ENCODE measurements around the gene GPR141. TPM values are rescaled to one million over a fixed set of nuclear protein-coding genes. Genes with fewer than 3 reads are reported as not detected.
A peak's percentile ranks its signal among the peaks of the same experiment; 100 is the strongest.

GPR141 gene
- total RNA-seq, 1 donor = not detected

GRCh38 chr7:37643876-37644275 lies 39.7 kb upstream of the GPR141 start:
- Histone ChIP-seq H3K9me3 (ENCODE audit: low read depth, low read length) (peaks cover 2% of the 10 kb centered on the region), H3K27me3 (ENCODE audit: insufficient read depth, low read length) (no peaks in the 10 kb centered on the region), H3K4me3 (ENCODE audit: insufficient read depth, low read length) (no peak overlapping the region), H4K20me1 (ENCODE audit: insufficient read depth, low read length) (no peaks in the 10 kb centered on the region), H2AFZ (ENCODE audit: low read length) (no peak overlapping the region), H3K79me2 (ENCODE audit: insufficient read depth, low read length) (no peaks in the 10 kb centered on the region), H3K36me3 (ENCODE audit: insufficient read depth, low read length) (no peaks in the 10 kb centered on the region), H3K4me1 (ENCODE audit: insufficient read depth, low read length) (no peaks in the 10 kb centered on the region), H3K27ac (ENCODE audit: low read depth, low read length) (no peak overlapping the region), H3K4me2 (ENCODE audit: insufficient read depth, low read length) (no peak overlapping the region)
- DNase-seq (ENCODE audit: insufficient read length, low spot score, missing footprints) = no peak
- TF ChIP-seq CTCF (IDR thresholded peaks at IDR 0.05; ENCODE audit: extremely low read depth, low read depth, low read length) = no peak

- no peaks in the 10 kb centered on the region for H4K20me1 ChIP-seq (ENCODE audit: insufficient read depth, low read length)
- no peak for DNase-seq (ENCODE audit: insufficient read length, low spot score, missing footprints)
- no peaks in the 10 kb centered on the region for H3K36me3 ChIP-seq (ENCODE audit: insufficient read depth, low read length)
- no peaks in the 10 kb centered on the region for H3K79me2 ChIP-seq (ENCODE audit: insufficient read depth, low read length)
- H2AFZ ChIP-seq (ENCODE audit: low read length) = no peak overlapping the region
- H3K4me2 ChIP-seq (ENCODE audit: insufficient read depth, low read length) = no peak overlapping the region
- no peak for TF ChIP-seq CTCF (IDR thresholded peaks at IDR 0.05; ENCODE audit: extremely low read depth, low read depth, low read length)
- no peaks in the 10 kb centered on the region for H3K4me1 ChIP-seq (ENCODE audit: insufficient read depth, low read length)
- no peaks in the 10 kb centered on the region for H3K9me3 ChIP-seq (ENCODE audit: low read depth, low read length)
- H3K4me3 ChIP-seq (ENCODE audit: insufficient read depth, low read length) = no peak overlapping the region
- H3K27me3 ChIP-seq (ENCODE audit: insufficient read depth, low read length) = no peaks in the 10 kb centered on the region
- no peak overlapping the region for H3K27ac ChIP-seq (ENCODE audit: low read depth, low read length)
Observed at GRCh38 chr7:37645282-37646050, 38.1 kb upstream of the GPR141 start.

- no peak overlapping the region for H3K27ac ChIP-seq (ENCODE audit: low read depth, low read length)
- no peak overlapping the region for H3K4me3 ChIP-seq (ENCODE audit: insufficient read depth, low read length)
- no peak overlapping the region for H2AFZ ChIP-seq (ENCODE audit: low read length)
- peak; percentile 32 for DNase-seq (ENCODE audit: insufficient read length, low spot score, missing footprints)
- H3K36me3 ChIP-seq (ENCODE audit: insufficient read depth, low read length) = no peaks in the 10 kb centered on the region
- TF ChIP-seq CTCF (IDR thresholded peaks at IDR 0.05; ENCODE audit: extremely low read depth, low read depth, low read length) = no peak
- no peaks in the 10 kb centered on the region for H4K20me1 ChIP-seq (ENCODE audit: insufficient read depth, low read length)
- no peak overlapping the region for H3K4me2 ChIP-seq (ENCODE audit: insufficient read depth, low read length)
- no peaks in the 10 kb centered on the region for H3K4me1 ChIP-seq (ENCODE audit: insufficient read depth, low read length)
- no peaks in the 10 kb centered on the region for H3K9me3 ChIP-seq (ENCODE audit: low read depth, low read length)
- H3K27me3 ChIP-seq (ENCODE audit: insufficient read depth, low read length) = no peaks in the 10 kb centered on the region
- H3K79me2 ChIP-seq (ENCODE audit: insufficient read depth, low read length) = no peaks in the 10 kb centered on the region
Observed at GRCh38 chr7:37656913-37657530, 26.5 kb upstream of the GPR141 start.

DNA sequence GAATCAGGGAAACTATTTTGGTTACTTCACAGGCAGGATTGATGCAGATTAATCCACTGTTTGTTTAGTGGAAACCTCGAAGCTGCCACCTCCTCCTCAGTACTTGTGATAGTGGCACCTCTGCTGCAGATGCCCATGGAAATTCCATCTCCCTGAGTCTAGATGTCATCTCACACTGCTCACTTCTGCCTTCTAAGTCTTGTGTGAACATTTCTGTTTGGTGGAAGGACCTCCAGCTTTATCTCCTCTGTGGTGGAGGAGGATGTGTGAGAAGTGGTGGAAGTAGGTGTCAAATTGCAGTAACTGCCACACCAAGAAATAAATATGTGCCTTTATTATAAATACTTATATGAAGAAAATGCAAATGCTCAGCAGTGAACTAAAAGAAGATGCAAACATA lies 25.8 kb upstream of the GPR141 start:
- DNase-seq (ENCODE audit: insufficient read length, low spot score, missing footprints) = no peak
- Histone ChIP-seq H2AFZ (ENCODE audit: low read length) (no peak overlapping the region), H3K79me2 (ENCODE audit: insufficient read depth, low read length) (no peaks in the 10 kb centered on the region), H4K20me1 (ENCODE audit: insufficient read depth, low read length) (no peaks in the 10 kb centered on the region), H3K4me1 (ENCODE audit: insufficient read depth, low read length) (no peaks in the 10 kb centered on the region), H3K36me3 (ENCODE audit: insufficient read depth, low read length) (no peaks in the 10 kb centered on the region), H3K27me3 (ENCODE audit: insufficient read depth, low read length) (no peaks in the 10 kb centered on the region), H3K9me3 (ENCODE audit: low read depth, low read length) (no peaks in the 10 kb centered on the region), H3K4me3 (ENCODE audit: insufficient read depth, low read length) (no peak overlapping the region), H3K27ac (ENCODE audit: low read depth, low read length) (no peak overlapping the region), H3K4me2 (ENCODE audit: insufficient read depth, low read length) (no peak overlapping the region)
- no peak for TF ChIP-seq CTCF (IDR thresholded peaks at IDR 0.05; ENCODE audit: extremely low read depth, low read depth, low read length)
